ENCODE measurements around the gene DUOX2. TPM values are rescaled to one million over a fixed set of nuclear protein-coding genes. Genes with fewer than 3 reads are reported as not detected.

DUOX2 gene
- total and polyA plus RNA-seq, 2 of the 13 experiments (the other 11 are each of a cell fraction or from before 2014, with no cell fraction given): 0.08 TPM; not detected in 1

DNA sequence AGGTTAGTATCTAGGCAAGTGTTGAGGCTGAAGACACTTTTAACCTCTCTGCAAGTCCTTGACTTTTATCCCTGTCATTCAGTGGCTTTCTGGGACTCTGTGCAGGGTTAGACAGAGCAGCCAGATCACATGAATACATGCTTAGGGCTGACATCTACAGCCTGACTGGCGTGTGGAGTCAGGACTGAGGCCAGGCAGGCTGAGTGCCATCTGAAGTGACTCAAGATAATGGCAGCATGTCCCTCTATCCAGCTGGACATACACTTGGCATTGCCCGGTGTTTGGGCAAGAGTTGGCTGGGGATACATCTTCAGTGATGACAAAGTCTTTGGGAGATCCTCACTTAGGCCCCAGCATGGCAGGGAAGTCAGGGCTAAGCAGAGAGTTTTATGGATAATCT lies 22.4 kb downstream of the DUOX2 start:
- H2AFZ ChIP-seq (ENCODE audit: low read length): no peak overlapping the region
- ATAC-seq (peak; percentile 17; the same call in 2 of the 3 replicates), DNase-seq (ENCODE audit: low spot score) (no peak), FAIRE-seq (no peak)
- H4K20me1 ChIP-seq (ENCODE audit: insufficient read depth, low read length): no peaks in the 10 kb centered on the region
- BruUV-seq (replicated peaks): no TSS peak
- peaks cover 3 to 27% of the 10 kb centered on the region in 2 experiments; a peak in 4 of 5 replicates for H3K27me3 ChIP-seq (ENCODE audit: control insufficient read depth in 1 of 2, insufficient read depth in 2 of 2, low read length in 2 of 2)
- H3K4me1 ChIP-seq (ENCODE audit: insufficient read depth, low read length): peaks cover 44% of the 10 kb centered on the region
- H3K4me2 ChIP-seq (ENCODE audit: low read depth, low read length): no peak overlapping the region
- intact Hi-C loops (cut with micrococcal nuclease; ENCODE audit: unreplicated experiment): no loop called here
- no peak overlapping the region for H3K9ac ChIP-seq (ENCODE audit: insufficient read depth, low read depth, low read length)
- ChIA-PET POLR2A (no interaction called here), CTCF (ENCODE audit: low intra/inter-chr PET ratio, low total read pairs) (no interaction called here)
- H3K27ac ChIP-seq (ENCODE audit: extremely low read length, insufficient read depth, low read length): no peak overlapping the region
- WGBS (ENCODE audit: low lambda C conversion rate): 80% methylated on average over 1 of the region's 2 CpGs
- in situ Hi-C loops (cut with HindIII; ENCODE audit: extremely low pct_ligation_motif_present, low pct_unique_long_range_greater_than_20kb): no loop called here
- H3K4me3 ChIP-seq (replicated peaks in 1 of 3; ENCODE audit: insufficient read depth in 1 of 3, low read depth in 2 of 3, low read length in 3 of 3): no peak overlapping the region
- H3K79me2 ChIP-seq (ENCODE audit: insufficient read depth, low read length): no peaks in the 10 kb centered on the region
- H3K36me3 ChIP-seq (replicated peaks in 1 of 2; ENCODE audit: control insufficient read depth in 1 of 2, insufficient read depth in 2 of 2, low read length in 2 of 2): no peaks in the 10 kb centered on the region
- no peaks in the 10 kb centered on the region for H3K9me3 ChIP-seq (ENCODE audit: low read length)
- TF ChIP-seq ZNF572 (CRISPR knock-in tag; IDR thresholded peaks at IDR 0.05): no peak
- no peak for TF ChIP-seq SUZ12 (IDR thresholded peaks at IDR 0.05; ENCODE audit: low read depth, low read length)
- TF ChIP-seq NFE2 (CRISPR knock-in tag; IDR thresholded peaks at IDR 0.05): no peak
- TF ChIP-seq, protein P1, sequence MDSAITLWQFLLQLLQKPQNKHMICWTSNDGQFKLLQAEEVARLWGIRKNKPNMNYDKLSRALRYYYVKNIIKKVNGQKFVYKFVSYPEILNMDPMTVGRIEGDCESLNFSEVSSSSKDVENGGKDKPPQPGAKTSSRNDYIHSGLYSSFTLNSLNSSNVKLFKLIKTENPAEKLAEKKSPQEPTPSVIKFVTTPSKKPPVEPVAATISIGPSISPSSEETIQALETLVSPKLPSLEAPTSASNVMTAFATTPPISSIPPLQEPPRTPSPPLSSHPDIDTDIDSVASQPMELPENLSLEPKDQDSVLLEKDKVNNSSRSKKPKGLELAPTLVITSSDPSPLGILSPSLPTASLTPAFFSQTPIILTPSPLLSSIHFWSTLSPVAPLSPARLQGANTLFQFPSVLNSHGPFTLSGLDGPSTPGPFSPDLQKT (CRISPR knock-in tag; IDR thresholded peaks at IDR 0.05; ENCODE audit: borderline replicate concordance): no peak
- TF ChIP-seq TEAD2 (CRISPR knock-in tag; IDR thresholded peaks at IDR 0.05): no peak
- no peak for TF ChIP-seq NFE2L2 (IDR thresholded peaks at IDR 0.05; ENCODE audit: low read length)
- TF ChIP-seq, protein P2, sequence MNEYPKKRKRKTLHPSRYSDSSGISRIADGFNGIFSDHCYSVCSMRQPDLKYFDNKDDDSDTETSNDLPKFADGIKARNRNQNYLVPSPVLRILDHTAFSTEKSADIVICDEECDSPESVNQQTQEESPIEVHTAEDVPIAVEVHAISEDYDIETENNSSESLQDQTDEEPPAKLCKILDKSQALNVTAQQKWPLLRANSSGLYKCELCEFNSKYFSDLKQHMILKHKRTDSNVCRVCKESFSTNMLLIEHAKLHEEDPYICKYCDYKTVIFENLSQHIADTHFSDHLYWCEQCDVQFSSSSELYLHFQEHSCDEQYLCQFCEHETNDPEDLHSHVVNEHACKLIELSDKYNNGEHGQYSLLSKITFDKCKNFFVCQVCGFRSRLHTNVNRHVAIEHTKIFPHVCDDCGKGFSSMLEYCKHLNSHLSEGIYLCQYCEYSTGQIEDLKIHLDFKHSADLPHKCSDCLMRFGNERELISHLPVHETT (CRISPR knock-in tag; conservative IDR thresholded peaks at IDR 0.05): no peak
- TF ChIP-seq, protein P3, sequence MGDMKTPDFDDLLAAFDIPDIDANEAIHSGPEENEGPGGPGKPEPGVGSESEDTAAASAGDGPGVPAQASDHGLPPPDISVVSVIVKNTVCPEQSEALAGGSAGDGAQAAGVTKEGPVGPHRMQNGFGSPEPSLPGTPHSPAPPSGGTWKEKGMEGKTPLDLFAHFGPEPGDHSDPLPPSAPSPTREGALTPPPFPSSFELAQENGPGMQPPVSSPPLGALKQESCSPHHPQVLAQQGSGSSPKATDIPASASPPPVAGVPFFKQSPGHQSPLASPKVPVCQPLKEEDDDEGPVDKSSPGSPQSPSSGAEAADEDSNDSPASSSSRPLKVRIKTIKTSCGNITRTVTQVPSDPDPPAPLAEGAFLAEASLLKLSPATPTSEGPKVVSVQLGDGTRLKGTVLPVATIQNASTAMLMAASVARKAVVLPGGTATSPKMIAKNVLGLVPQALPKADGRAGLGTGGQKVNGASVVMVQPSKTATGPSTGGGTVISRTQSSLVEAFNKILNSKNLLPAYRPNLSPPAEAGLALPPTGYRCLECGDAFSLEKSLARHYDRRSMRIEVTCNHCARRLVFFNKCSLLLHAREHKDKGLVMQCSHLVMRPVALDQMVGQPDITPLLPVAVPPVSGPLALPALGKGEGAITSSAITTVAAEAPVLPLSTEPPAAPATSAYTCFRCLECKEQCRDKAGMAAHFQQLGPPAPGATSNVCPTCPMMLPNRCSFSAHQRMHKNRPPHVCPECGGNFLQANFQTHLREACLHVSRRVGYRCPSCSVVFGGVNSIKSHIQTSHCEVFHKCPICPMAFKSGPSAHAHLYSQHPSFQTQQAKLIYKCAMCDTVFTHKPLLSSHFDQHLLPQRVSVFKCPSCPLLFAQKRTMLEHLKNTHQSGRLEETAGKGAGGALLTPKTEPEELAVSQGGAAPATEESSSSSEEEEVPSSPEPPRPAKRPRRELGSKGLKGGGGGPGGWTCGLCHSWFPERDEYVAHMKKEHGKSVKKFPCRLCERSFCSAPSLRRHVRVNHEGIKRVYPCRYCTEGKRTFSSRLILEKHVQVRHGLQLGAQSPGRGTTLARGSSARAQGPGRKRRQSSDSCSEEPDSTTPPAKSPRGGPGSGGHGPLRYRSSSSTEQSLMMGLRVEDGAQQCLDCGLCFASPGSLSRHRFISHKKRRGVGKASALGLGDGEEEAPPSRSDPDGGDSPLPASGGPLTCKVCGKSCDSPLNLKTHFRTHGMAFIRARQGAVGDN (CRISPR knock-in tag; IDR thresholded peaks at IDR 0.05): no peak
- no peak for TF ChIP-seq MTF2 (CRISPR knock-in tag; IDR thresholded peaks at IDR 0.05; ENCODE audit: borderline replicate concordance)
- TF ChIP-seq SP140L (CRISPR knock-in tag; IDR thresholded peaks at IDR 0.05; ENCODE audit: borderline replicate concordance): no peak
- TF ChIP-seq, protein P4, sequence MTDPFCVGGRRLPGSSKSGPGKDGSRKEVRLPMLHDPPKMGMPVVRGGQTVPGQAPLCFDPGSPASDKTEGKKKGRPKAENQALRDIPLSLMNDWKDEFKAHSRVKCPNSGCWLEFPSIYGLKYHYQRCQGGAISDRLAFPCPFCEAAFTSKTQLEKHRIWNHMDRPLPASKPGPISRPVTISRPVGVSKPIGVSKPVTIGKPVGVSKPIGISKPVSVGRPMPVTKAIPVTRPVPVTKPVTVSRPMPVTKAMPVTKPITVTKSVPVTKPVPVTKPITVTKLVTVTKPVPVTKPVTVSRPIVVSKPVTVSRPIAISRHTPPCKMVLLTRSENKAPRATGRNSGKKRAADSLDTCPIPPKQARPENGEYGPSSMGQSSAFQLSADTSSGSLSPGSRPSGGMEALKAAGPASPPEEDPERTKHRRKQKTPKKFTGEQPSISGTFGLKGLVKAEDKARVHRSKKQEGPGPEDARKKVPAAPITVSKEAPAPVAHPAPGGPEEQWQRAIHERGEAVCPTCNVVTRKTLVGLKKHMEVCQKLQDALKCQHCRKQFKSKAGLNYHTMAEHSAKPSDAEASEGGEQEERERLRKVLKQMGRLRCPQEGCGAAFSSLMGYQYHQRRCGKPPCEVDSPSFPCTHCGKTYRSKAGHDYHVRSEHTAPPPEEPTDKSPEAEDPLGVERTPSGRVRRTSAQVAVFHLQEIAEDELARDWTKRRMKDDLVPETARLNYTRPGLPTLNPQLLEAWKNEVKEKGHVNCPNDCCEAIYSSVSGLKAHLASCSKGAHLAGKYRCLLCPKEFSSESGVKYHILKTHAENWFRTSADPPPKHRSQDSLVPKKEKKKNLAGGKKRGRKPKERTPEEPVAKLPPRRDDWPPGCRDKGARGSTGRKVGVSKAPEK (CRISPR knock-in tag; IDR thresholded peaks at IDR 0.05; ENCODE audit: borderline replicate concordance): no peak
- no peak for TF ChIP-seq ZSCAN30 (CRISPR knock-in tag; IDR thresholded peaks at IDR 0.05)
- TF ChIP-seq MIXL1 (CRISPR knock-in tag; IDR thresholded peaks at IDR 0.05): no peak
